CD8-positive, alpha-beta memory T cell (primary cell): ENCODE data around the gene HOXD11. TPM values are rescaled to one million over a fixed set of nuclear protein-coding genes. Genes with fewer than 3 reads are reported as not detected.

Source experiments
- CTCF ChIA-PET: fragments of 350-600 bp; sonication (Branson Sonifier 250); formaldehyde crosslinking; loops from one replicate; lab custom pipeline; 2021; ENCODE audit warnings: antibody characterized with exemption; lab: Charles Lee
- POLR2A ChIA-PET: fragments of 350-600 bp; sonication (Branson Sonifier 250); formaldehyde crosslinking; loops from one replicate; lab custom pipeline; 2021; ENCODE audit warnings: antibody characterized with exemption; lab: Charles Lee
- DNase-seq, 5 donors: peaks; one replicate each; pipeline versions ENCODE4 v3.0.0 to v3.0.0-alpha.2; 2020 to 2022; ENCODE audit warnings: mixed read lengths in 1 of 5
- H3K27ac ChIP-seq: one replicate; pipeline ENCODE4 v1.7.0; 2013; ENCODE audit warnings: low read depth, mild to moderate bottlenecking, low read length, moderate library complexity
- H3K27me3 ChIP-seq: 2 replicates; pipeline ENCODE4 v1.7.0; 2013; ENCODE audit warnings: low read length, mild to moderate bottlenecking; ENCODE audit not compliant: insufficient read depth, poor library complexity, severe bottlenecking
- H3K36me3 ChIP-seq: 2 replicates; pipeline ENCODE4 v1.7.0; 2013; ENCODE audit warnings: mild to moderate bottlenecking, low read length, moderate library complexity; ENCODE audit not compliant: insufficient read depth
- H3K4me1 ChIP-seq: 2 replicates; pipeline ENCODE4 v1.7.0; 2013; ENCODE audit warnings: mild to moderate bottlenecking, low read length, moderate library complexity; ENCODE audit not compliant: insufficient read depth
- H3K4me3 ChIP-seq: 2 replicates; pipeline ENCODE4 v1.7.0; 2013; ENCODE audit warnings: mild to moderate bottlenecking, low read length
- H3K9me3 ChIP-seq: 2 replicates; pipeline ENCODE4 v1.7.0; 2013; ENCODE audit warnings: mild to moderate bottlenecking, low read length
- H3K27ac Mint-ChIP-seq, 8 donors: one replicate each; pipeline ENCODE4 v1.8.0; 2020 to 2021; ENCODE audit warnings: mixed read lengths in 8 of 8, mild to moderate bottlenecking in 6 of 8, inconsistent platforms in 3 of 8, moderate library complexity in 3 of 8
- H3K27me3 Mint-ChIP-seq, 2 donors: one replicate each; pipeline ENCODE4 v1.8.0; 2020 to 2021; ENCODE audit warnings: mixed read lengths in 2 of 2, mild to moderate bottlenecking in 1 of 2, moderate library complexity in 1 of 2
- H3K36me3 Mint-ChIP-seq, 3 donors: one replicate each; pipeline ENCODE4 v1.8.0; 2020 to 2021; ENCODE audit warnings: mixed read lengths in 3 of 3, inconsistent platforms in 1 of 3, mild to moderate bottlenecking in 1 of 3
- H3K4me1 Mint-ChIP-seq, 3 donors: one replicate each; pipeline ENCODE4 v1.8.0; 2020 to 2021; ENCODE audit warnings: mixed read lengths in 3 of 3, inconsistent platforms in 1 of 3, mild to moderate bottlenecking in 1 of 3
- H3K4me3 Mint-ChIP-seq, 7 donors: one replicate each; pipeline ENCODE4 v1.8.0; 2020 to 2021; ENCODE audit warnings: mixed read lengths in 7 of 7, mild to moderate bottlenecking in 6 of 7, moderate library complexity in 4 of 7, inconsistent platforms in 2 of 7
- H3K9me3 Mint-ChIP-seq, 5 donors: one replicate each; pipeline ENCODE4 v1.8.0; 2020 to 2022; ENCODE audit warnings: mixed read lengths in 5 of 5, mild to moderate bottlenecking in 3 of 5, moderate library complexity in 2 of 5, inconsistent platforms in 1 of 5
- polyA plus RNA-seq: library from polyadenylated mRNA; unstranded; fragments of 300-500 nt; fragmentation: Illumina TruSeq; gene quantifications from one replicate; pipeline ENCODE4 v1.2.3, GENCODE V29; 2021
- total RNA-seq, 2 experiments: library from RNA; stranded (reverse); gene quantifications; one replicate each; pipeline ENCODE4 v1.2.3, GENCODE V29; 2021

The HOXD11 gene
- total and polyA plus RNA-seq, 3 experiments from 2014 or later, result not detected

GRCh38 chr2:176128982-176129796, 22.1 kb downstream of the HOXD11 start, which contains the start of gene HOXD8:
HOXD8 (plus strand) TSS chr2:176129705; CDS start chr2:176130367, 662 bp downstream.
- Mint-ChIP-seq H3K4me3 (peak within 1 kb of the TSS; percentile 60 to 92 (median 78)), H3K27me3 (peaks cover 86 to 87% of the 10 kb centered on the region in 2 donors), H3K4me1 (peaks cover 31 to 48% (median 36%) of the 10 kb centered on the region in 3 donors), H3K36me3 (no peaks in the 10 kb centered on the region), H3K9me3 (peaks cover 5 to 29% (median 21%) of the 10 kb centered on the region in 5 donors), H3K27ac (peak within 1 kb of the TSS in 4 of 8 donors; percentile 56 to 85 (median 66))
- H3K27me3 ChIP-seq, result peaks cover 88% of the 10 kb centered on the region
- peaks cover 20% of the 10 kb centered on the region for H3K4me1 ChIP-seq
- no peak within 1 kb of the TSS for H3K27ac ChIP-seq
- H3K36me3 ChIP-seq, result no peaks in the 10 kb centered on the region
- no peaks in the 10 kb centered on the region for H3K9me3 ChIP-seq
- ChIA-PET POLR2A (no interaction called here), CTCF (interaction anchor here (3.0 to 6.0 kb wide), 3 partner anchors 326 to 1020 kb away, joined by 29 to 79 read pairs (median 32); no protein-coding TSS in a partner anchor)
- no peak for DNase-seq
- no peak within 1 kb of the TSS for H3K4me3 ChIP-seq

GRCh38 chr2:176129813-176130146, 22.7 kb downstream of the HOXD11 start:
- Histone ChIP-seq H3K36me3 (no peaks in the 10 kb centered on the region), H3K27me3 (peaks cover 88% of the 10 kb centered on the region), H3K4me1 (peaks cover 20% of the 10 kb centered on the region), H3K27ac (no peak overlapping the region), H3K9me3 (no peaks in the 10 kb centered on the region), H3K4me3 (no peak overlapping the region)
- CTCF ChIA-PET, result no interaction called here
- no peak for DNase-seq
- POLR2A ChIA-PET, result no interaction called here
- Mint-ChIP-seq H3K4me3 (peak overlapping the region in 5 of 7 donors; percentile 8 to 63 (median 39)), H3K4me1 (peaks cover 31 to 45% (median 36%) of the 10 kb centered on the region in 3 donors), H3K27ac (no peak overlapping the region), H3K9me3 (peaks cover 5 to 29% (median 21%) of the 10 kb centered on the region in 5 donors), H3K27me3 (peaks cover 82 to 87% of the 10 kb centered on the region in 2 donors), H3K36me3 (no peaks in the 10 kb centered on the region)

- Histone ChIP-seq H3K4me3 (no peak overlapping the region), H3K9me3 (no peaks in the 10 kb centered on the region), H3K27ac (no peak overlapping the region), H3K27me3 (peaks cover 88% of the 10 kb centered on the region), H3K36me3 (no peaks in the 10 kb centered on the region), H3K4me1 (peaks cover 20% of the 10 kb centered on the region)
- peaks cover 31 to 48% (median 38%) of the 10 kb centered on the region in 3 donors for H3K4me1 Mint-ChIP-seq
- H3K36me3 Mint-ChIP-seq, result no peaks in the 10 kb centered on the region
- peaks cover 79 to 87% of the 10 kb centered on the region in 2 donors for H3K27me3 Mint-ChIP-seq
- peak in 2 of 5 donors; percentile 27 to 30 for DNase-seq
- ChIA-PET CTCF (interaction anchor here (0.9 to 2.4 kb wide), 3 partner anchors 13 to 325 kb away, joined by 3 to 14 read pairs (median 3); no protein-coding TSS in a partner anchor), POLR2A (no interaction called here)
- peak overlapping the region in 2 of 8 donors; percentile 13 to 71 for H3K27ac Mint-ChIP-seq
- H3K9me3 Mint-ChIP-seq, result peaks cover 5 to 33% (median 21%) of the 10 kb centered on the region in 5 donors
- peak overlapping the region; percentile 60 to 92 (median 78) for H3K4me3 Mint-ChIP-seq
These were observed 23.3 kb downstream of the HOXD11 start for GRCh38 chr2:176130147-176130956.

GRCh38 chr2:176130957-176131847, 24.1 kb downstream of the HOXD11 start:
- Histone ChIP-seq H3K36me3 (no peaks in the 10 kb centered on the region), H3K27me3 (peaks cover 88% of the 10 kb centered on the region), H3K4me1 (peaks cover 26% of the 10 kb centered on the region), H3K27ac (no peak overlapping the region), H3K9me3 (no peaks in the 10 kb centered on the region), H3K4me3 (no peak overlapping the region)
- peaks cover 80 to 87% of the 10 kb centered on the region in 2 donors for H3K27me3 Mint-ChIP-seq
- H3K9me3 Mint-ChIP-seq, result peaks cover 5 to 38% (median 21%) of the 10 kb centered on the region in 5 donors
- no peaks in the 10 kb centered on the region for H3K36me3 Mint-ChIP-seq
- H3K4me3 Mint-ChIP-seq, result peak overlapping the region; percentile 60 to 92 (median 78)
- no peak for DNase-seq
- POLR2A ChIA-PET, result no interaction called here
- CTCF ChIA-PET, result interaction anchor here (0.9 to 2.4 kb wide), 9 partner anchors 9 to 1017 kb away, joined by 3 to 14 read pairs (median 3); partner anchors contain the start of gene HOXD9
- H3K4me1 Mint-ChIP-seq, result peaks cover 35 to 57% (median 46%) of the 10 kb centered on the region in 3 donors
- peak overlapping the region in 4 of 8 donors; percentile 13 to 85 (median 52) for H3K27ac Mint-ChIP-seq

GRCh38 chr2:176131848-176132158, 24.7 kb downstream of the HOXD11 start:
- peaks cover 5 to 38% (median 23%) of the 10 kb centered on the region in 5 donors for H3K9me3 Mint-ChIP-seq
- peaks cover 35 to 58% (median 49%) of the 10 kb centered on the region in 3 donors for H3K4me1 Mint-ChIP-seq
- no peak for DNase-seq
- H3K9me3 ChIP-seq, result no peaks in the 10 kb centered on the region
- no peaks in the 10 kb centered on the region for H3K36me3 Mint-ChIP-seq
- H3K4me1 ChIP-seq, result peaks cover 32% of the 10 kb centered on the region
- no peak overlapping the region for H3K27ac ChIP-seq
- peaks cover 76 to 85% of the 10 kb centered on the region in 2 donors for H3K27me3 Mint-ChIP-seq
- peak overlapping the region in 1 of 8 donors; percentile 13 for H3K27ac Mint-ChIP-seq
- CTCF ChIA-PET, result interaction anchor here (1.2 to 2.4 kb wide), 8 partner anchors 10 to 1017 kb away, joined by 3 to 14 read pairs (median 4); partner anchors contain the start of gene HOXD9
- H3K4me3 ChIP-seq, result no peak overlapping the region
- peak overlapping the region in 6 of 7 donors; percentile 77 to 89 (median 82) for H3K4me3 Mint-ChIP-seq
- POLR2A ChIA-PET, result no interaction called here
- peaks cover 87% of the 10 kb centered on the region for H3K27me3 ChIP-seq
- no peaks in the 10 kb centered on the region for H3K36me3 ChIP-seq

GRCh38 chr2:176132205-176133171, 25.4 kb downstream of the HOXD11 start:
- H3K27me3 ChIP-seq, result peaks cover 89% of the 10 kb centered on the region
- peak overlapping the region; percentile 45 to 89 (median 81) for H3K4me3 Mint-ChIP-seq
- POLR2A ChIA-PET, result no interaction called here

More at GRCh38 chr2:176132205-176133171, 25.4 kb downstream of the HOXD11 start:
- peaks cover 35% of the 10 kb centered on the region for H3K4me1 ChIP-seq
- Mint-ChIP-seq H3K36me3 (no peaks in the 10 kb centered on the region), H3K27ac (peak overlapping the region in 3 of 8 donors; percentile 13 to 65 (median 29)), H3K27me3 (peaks cover 78 to 85% of the 10 kb centered on the region in 2 donors), H3K9me3 (peaks cover 5 to 41% (median 23%) of the 10 kb centered on the region in 5 donors), H3K4me1 (peaks cover 34 to 56% (median 55%) of the 10 kb centered on the region in 3 donors)
- H3K27ac ChIP-seq, result no peak overlapping the region
- H3K4me3 ChIP-seq, result peak overlapping the region; percentile 37
- no peaks in the 10 kb centered on the region for H3K36me3 ChIP-seq
- no peaks in the 10 kb centered on the region for H3K9me3 ChIP-seq
- CTCF ChIA-PET, result interaction anchor here (0.8 to 2.4 kb wide), 9 partner anchors 10 to 1016 kb away, joined by 3 to 14 read pairs (median 3); partner anchors contain the start of gene HOXD9
- peak in 1 of 5 donors; percentile 27 for DNase-seq
